Osteoblast (primary cell): ENCODE results near the gene REV3L. TPM values are rescaled to one million over a fixed set of nuclear protein-coding genes. Genes with fewer than 3 reads are reported as not detected.

ENCODE experiments used
- DNase-seq: peaks from one replicate; pipeline ENCODE4 v3.0.0; 2011; ENCODE audit warnings: low spot score, mixed read lengths; ENCODE audit not compliant: insufficient read length; ENCODE audit errors: missing footprints
- H2AFZ ChIP-seq: 2 replicates; pipeline ENCODE4 v1.6.0; 2011; ENCODE audit warnings: mild to moderate bottlenecking, low read length
- H3K27ac ChIP-seq: 2 replicates; pipeline ENCODE4 v1.5.1; 2011; ENCODE audit warnings: mild to moderate bottlenecking, low read depth, low read length, moderate library complexity
- H3K27me3 ChIP-seq: 2 replicates; pipeline ENCODE4 v1.6.0; 2012; ENCODE audit warnings: mild to moderate bottlenecking, control low read depth, inconsistent platforms, low read length, moderate library complexity; ENCODE audit not compliant: insufficient read depth
- H3K36me3 ChIP-seq: 2 replicates; pipeline ENCODE4 v1.5.1; 2011; ENCODE audit warnings: mild to moderate bottlenecking, low read length, control low read depth, moderate library complexity; ENCODE audit not compliant: insufficient read depth
- H3K4me1 ChIP-seq: 2 replicates; pipeline ENCODE4 v1.5.1; 2011; ENCODE audit warnings: mild to moderate bottlenecking, low read length, control low read depth, moderate library complexity; ENCODE audit not compliant: insufficient read depth
- H3K4me2 ChIP-seq: 2 replicates; pipeline ENCODE4 v1.6.0; 2011; ENCODE audit warnings: mild to moderate bottlenecking, low read length; ENCODE audit not compliant: insufficient read depth
- H3K4me3 ChIP-seq: fragments of 200-600 bp; sonication (generic); 3 replicates; pipeline ENCODE4 v1.5.1; 2012; ENCODE audit warnings: mild to moderate bottlenecking, low read length, inconsistent platforms; ENCODE audit not compliant: insufficient read depth
- H3K79me2 ChIP-seq: 2 replicates; pipeline ENCODE4 v1.6.0; 2012; ENCODE audit warnings: mild to moderate bottlenecking, low read length, control low read depth, inconsistent platforms; ENCODE audit not compliant: insufficient read depth
- H3K9me3 ChIP-seq: 2 replicates; pipeline ENCODE4 v1.5.1; 2011; ENCODE audit warnings: low read depth, low read length, control low read depth
- H4K20me1 ChIP-seq: 2 replicates; pipeline ENCODE4 v1.6.0; 2012; ENCODE audit warnings: mild to moderate bottlenecking, low read length, control low read depth; ENCODE audit not compliant: insufficient read depth
- CTCF ChIP-seq: IDR thresholded peaks from 2 replicates; pipeline ENCODE4 v1.5.1; 2011; ENCODE audit warnings: mild to moderate bottlenecking, low read depth, low read length, moderate library complexity; ENCODE audit errors: extremely low read depth
- total RNA-seq: library from RNA; depleted of rRNA; stranded (reverse); fragments of >200 nt; gene quantifications from 2 replicates; pipeline ENCODE4 v1.2.3, GENCODE V29; 2012

REV3L gene
- total RNA-seq, 1 donor: 42.0 TPM

DNA sequence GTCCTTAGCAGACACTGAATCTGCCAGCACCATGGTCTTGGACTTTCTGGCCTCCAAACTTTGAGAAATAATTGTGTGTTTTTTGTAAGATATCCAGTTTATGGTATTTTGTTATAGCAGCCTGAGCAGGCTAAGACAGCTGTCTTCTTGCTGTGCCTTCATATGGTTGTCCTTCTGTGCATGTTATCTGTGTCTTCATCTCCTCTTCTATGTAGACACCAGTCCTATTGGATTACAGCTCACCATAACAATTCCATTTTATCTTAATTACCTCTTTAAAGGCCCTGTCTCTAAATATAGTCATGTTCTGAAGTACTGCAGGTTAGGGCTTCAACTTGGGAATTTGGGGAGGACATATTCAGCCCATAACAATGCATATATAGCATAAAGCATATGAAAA lies 44.3 kb upstream of the REV3L start:
- no peak overlapping the region for H3K27ac ChIP-seq

GRCh38 chr6:111524735-111525134 lies 41.7 kb upstream of the REV3L start:
- TF ChIP-seq CTCF: no peak
- Histone ChIP-seq H3K4me3 (no peak overlapping the region), H3K4me2 (no peak overlapping the region), H3K79me2 (peaks cover 5% of the 10 kb centered on the region), H3K27ac (no peak overlapping the region), H3K9me3 (no peaks in the 10 kb centered on the region), H4K20me1 (no peaks in the 10 kb centered on the region), H3K36me3 (no peaks in the 10 kb centered on the region), H3K27me3 (no peaks in the 10 kb centered on the region), H2AFZ (no peak overlapping the region), H3K4me1 (no peaks in the 10 kb centered on the region)
- no peak for DNase-seq

More for the DNA sequence above, 44.3 kb upstream of the REV3L start:
- no peak overlapping the region for H3K4me3 ChIP-seq
- peaks cover 5% of the 10 kb centered on the region for H3K79me2 ChIP-seq
- H2AFZ ChIP-seq: no peak overlapping the region
- no peaks in the 10 kb centered on the region for H3K36me3 ChIP-seq
- no peak for DNase-seq
- H3K9me3 ChIP-seq: no peaks in the 10 kb centered on the region
- TF ChIP-seq CTCF: no peak
- no peaks in the 10 kb centered on the region for H3K27me3 ChIP-seq
- no peaks in the 10 kb centered on the region for H3K4me1 ChIP-seq
- no peak overlapping the region for H3K4me2 ChIP-seq
- H4K20me1 ChIP-seq: no peaks in the 10 kb centered on the region

GRCh38 chr6:111524252-111524651 lies 41.2 kb upstream of the REV3L start:
- Histone ChIP-seq H3K27me3 (no peaks in the 10 kb centered on the region), H3K9me3 (no peaks in the 10 kb centered on the region), H3K4me2 (no peak overlapping the region), H3K4me1 (no peaks in the 10 kb centered on the region), H3K4me3 (no peak overlapping the region), H3K27ac (no peak overlapping the region), H3K79me2 (peaks cover 5% of the 10 kb centered on the region), H2AFZ (no peak overlapping the region), H4K20me1 (no peaks in the 10 kb centered on the region), H3K36me3 (no peaks in the 10 kb centered on the region)
- no peak for DNase-seq
- TF ChIP-seq CTCF: no peak

DNA sequence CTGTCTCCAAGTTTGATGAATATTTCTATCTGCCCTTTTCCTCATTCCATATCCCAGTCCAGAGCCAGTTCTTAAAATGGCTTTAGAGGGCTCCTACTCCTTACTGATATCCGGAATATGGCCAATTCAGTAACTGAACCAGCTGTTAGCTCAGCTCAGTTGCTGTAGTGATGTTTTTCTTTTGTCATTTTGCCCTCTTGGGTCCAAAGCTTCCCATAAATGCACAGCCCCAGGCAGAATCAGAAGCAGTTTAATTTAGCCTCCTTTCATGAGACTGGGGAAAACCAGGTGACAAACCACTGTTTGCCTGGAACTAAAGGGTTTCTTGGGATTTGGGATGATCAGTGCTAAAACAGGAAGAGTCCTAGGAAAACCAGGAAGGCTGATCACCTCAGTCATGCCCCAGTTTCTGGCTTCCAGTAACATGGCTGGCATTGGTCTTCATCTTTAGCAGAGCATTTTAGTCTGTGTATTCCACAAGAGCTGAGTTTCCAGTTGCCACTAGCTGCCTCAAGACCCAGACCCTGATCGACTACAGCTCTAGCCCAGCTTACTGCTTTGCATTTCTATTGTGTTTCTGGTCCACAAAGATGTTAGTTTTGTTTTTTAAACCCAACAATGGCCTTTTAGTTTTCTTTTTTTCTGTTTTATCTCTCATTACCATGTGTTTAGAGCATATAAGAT lies 40.6 kb upstream of the REV3L start:
- Histone ChIP-seq H3K9me3 (no peaks in the 10 kb centered on the region), H3K4me1 (no peaks in the 10 kb centered on the region), H2AFZ (no peak overlapping the region), H3K4me3 (no peak overlapping the region), H4K20me1 (no peaks in the 10 kb centered on the region), H3K27me3 (no peaks in the 10 kb centered on the region), H3K36me3 (no peaks in the 10 kb centered on the region), H3K79me2 (peaks cover 5% of the 10 kb centered on the region), H3K4me2 (no peak overlapping the region), H3K27ac (no peak overlapping the region)
- DNase-seq: no peak
- no peak for TF ChIP-seq CTCF
